Vagina (tissue), 2 donors: ENCODE results near the gene OR51I1. TPM values are rescaled to one million over a fixed set of nuclear protein-coding genes. Genes with fewer than 3 reads are reported as not detected.

Experiments
- DNase-seq, 2 donors: peaks; one replicate each; pipeline ENCODE4 v3.0.0-alpha.2; 2017; ENCODE audit errors: extremely low spot score in 2 of 2
- H3K27ac ChIP-seq: fragments of 200-600 bp; sonication (generic); one replicate; pipeline ENCODE4 v1.5.1; 2019
- H3K27me3 ChIP-seq: fragments of 200-600 bp; sonication (generic); one replicate; pipeline ENCODE4 v1.5.1; 2019
- H3K36me3 ChIP-seq, 2 donors: fragments of 200-600 bp; sonication (generic); one replicate each; pipeline ENCODE4 v1.5.1; 2017 to 2019
- H3K4me1 ChIP-seq: fragments of 200-600 bp; sonication (generic); one replicate; pipeline ENCODE4 v1.5.1; 2019
- H3K4me3 ChIP-seq, 2 donors: fragments of 200-600 bp; sonication (generic); 1 replicate in 1 of 2; 2 replicates in 1 of 2; pipeline ENCODE4 v1.5.1; 2016 to 2019
- H3K9me3 ChIP-seq: fragments of 200-600 bp; sonication (generic); one replicate; pipeline ENCODE4 v1.5.1; 2019
- POLR2A ChIP-seq, 2 donors: fragments of 450-650 bp; IDR thresholded peaks; one replicate each; pipeline ENCODE4 v1.6.1; 2017; ENCODE audit warnings: antibody characterized with exemption in 2 of 2, mild to moderate bottlenecking in 2 of 2, moderate library complexity in 2 of 2
- POLR2AphosphoS5 ChIP-seq, 2 donors: sonication (generic); formaldehyde crosslinking; IDR thresholded peaks; one replicate each; pipeline ENCODE4 v1.9.0; 2017; ENCODE audit warnings: antibody characterized with exemption in 2 of 2, mild to moderate bottlenecking in 2 of 2, low read depth in 1 of 2; ENCODE audit not compliant: insufficient read depth in 1 of 2
- intact Hi-C: fragments of 100-400 bp; cut with DNase I; formaldehyde crosslinking; loops from one replicate; pipeline ENCODE4 v1.15.1; 2023
- total RNA-seq: library from RNA; depleted of rRNA; stranded (reverse); fragments of >200 nt; gene quantifications from one replicate; pipeline ENCODE4 v1.2.3, GENCODE V29; 2016
- TF ChIP-seq, protein P1 (sequence below), 3 experiments: fragments of 450-650 bp in 2 of 3; fragments of 200-600 bp in 1 of 3; sonication (generic) in 1 of 3; IDR thresholded peaks; one replicate each; pipeline ENCODE4 v1.5.1; 2017 to 2019; ENCODE audit warnings: antibody characterized with exemption in 3 of 3, mild to moderate bottlenecking in 2 of 3, moderate library complexity in 2 of 3

Gene OR51I1
- total RNA-seq, 1 donor from 2014 or later = not detected

DNA sequence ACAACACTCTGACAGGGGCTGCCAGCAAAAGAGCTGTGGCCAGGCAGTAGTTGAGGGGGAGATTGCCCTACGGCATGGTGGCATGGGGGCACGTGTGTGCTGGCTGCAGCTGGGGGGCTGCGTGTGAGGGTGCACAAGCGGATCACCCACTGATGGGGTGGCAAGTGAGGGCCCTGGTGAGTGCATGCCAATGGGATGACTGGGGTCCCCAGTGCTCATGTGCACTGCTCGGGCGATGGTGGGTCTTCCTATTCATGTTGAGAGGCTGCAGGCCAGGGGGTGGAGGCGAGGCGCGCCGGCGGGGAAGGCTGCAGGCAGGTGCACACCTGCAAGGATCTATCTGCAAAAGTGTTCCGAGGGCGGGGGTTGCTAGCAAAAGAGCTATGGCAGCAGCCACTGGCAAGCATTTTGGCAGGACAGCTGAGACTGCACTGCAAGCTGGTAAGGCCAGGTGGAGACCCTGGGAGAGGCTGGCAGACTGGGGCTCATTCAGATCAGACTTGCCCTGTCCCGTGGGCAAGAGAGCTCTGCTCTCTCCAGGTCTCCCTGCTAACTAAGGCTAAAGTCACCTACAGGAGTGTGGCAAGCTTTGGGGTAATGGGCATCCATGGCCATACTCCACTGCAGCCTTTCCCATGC is 19.8 kb upstream of the OR51I1 start:
- Histone ChIP-seq H3K27ac (no peak overlapping the region), H3K36me3 (no peaks in the 10 kb centered on the region), H3K27me3 (no peaks in the 10 kb centered on the region), H3K9me3 (no peaks in the 10 kb centered on the region), H3K4me3 (no peak overlapping the region), H3K4me1 (no peaks in the 10 kb centered on the region)
- intact Hi-C loops = no loop called here
- no peak for DNase-seq
- TF ChIP-seq POLR2AphosphoS5 (IDR thresholded peaks at IDR 0.05; ENCODE audit: insufficient read depth in 1 of 2, low read depth in 1 of 2) (no peak), POLR2A (IDR thresholded peaks at IDR 0.05) (no peak)
- TF ChIP-seq, protein P1, sequence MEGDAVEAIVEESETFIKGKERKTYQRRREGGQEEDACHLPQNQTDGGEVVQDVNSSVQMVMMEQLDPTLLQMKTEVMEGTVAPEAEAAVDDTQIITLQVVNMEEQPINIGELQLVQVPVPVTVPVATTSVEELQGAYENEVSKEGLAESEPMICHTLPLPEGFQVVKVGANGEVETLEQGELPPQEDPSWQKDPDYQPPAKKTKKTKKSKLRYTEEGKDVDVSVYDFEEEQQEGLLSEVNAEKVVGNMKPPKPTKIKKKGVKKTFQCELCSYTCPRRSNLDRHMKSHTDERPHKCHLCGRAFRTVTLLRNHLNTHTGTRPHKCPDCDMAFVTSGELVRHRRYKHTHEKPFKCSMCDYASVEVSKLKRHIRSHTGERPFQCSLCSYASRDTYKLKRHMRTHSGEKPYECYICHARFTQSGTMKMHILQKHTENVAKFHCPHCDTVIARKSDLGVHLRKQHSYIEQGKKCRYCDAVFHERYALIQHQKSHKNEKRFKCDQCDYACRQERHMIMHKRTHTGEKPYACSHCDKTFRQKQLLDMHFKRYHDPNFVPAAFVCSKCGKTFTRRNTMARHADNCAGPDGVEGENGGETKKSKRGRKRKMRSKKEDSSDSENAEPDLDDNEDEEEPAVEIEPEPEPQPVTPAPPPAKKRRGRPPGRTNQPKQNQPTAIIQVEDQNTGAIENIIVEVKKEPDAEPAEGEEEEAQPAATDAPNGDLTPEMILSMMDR (IDR thresholded peaks at IDR 0.05) = no peak

DNA sequence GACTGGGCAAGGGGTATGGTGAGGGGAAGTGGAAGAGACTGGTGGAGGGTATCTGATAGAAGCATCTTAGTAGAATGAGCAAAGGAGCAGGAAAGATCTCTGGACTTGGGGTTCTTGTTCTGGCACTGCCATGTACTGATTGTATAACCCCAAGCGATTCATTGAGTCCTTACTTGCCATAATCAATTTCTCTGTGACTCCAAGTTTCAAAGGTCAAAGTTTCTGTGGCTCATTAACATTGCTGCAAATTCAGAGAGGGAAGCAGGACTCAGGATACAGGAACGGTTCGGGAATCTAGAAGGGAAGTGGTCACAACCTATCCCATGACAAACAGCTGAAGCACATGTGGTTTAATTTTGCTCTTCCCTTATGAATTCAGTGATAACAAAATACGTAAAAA is 8.1 kb upstream of the OR51I1 start:
- no peaks in the 10 kb centered on the region for H3K4me1 ChIP-seq
- no peaks in the 10 kb centered on the region for H3K9me3 ChIP-seq
- no peak for TF ChIP-seq POLR2AphosphoS5 (IDR thresholded peaks at IDR 0.05; ENCODE audit: insufficient read depth in 1 of 2, low read depth in 1 of 2)
- no peak for TF ChIP-seq POLR2A (IDR thresholded peaks at IDR 0.05)
- TF ChIP-seq, protein P1 (IDR thresholded peaks at IDR 0.05) = no peak
- DNase-seq = no peak
- intact Hi-C loops = no loop called here
- no peak overlapping the region for H3K27ac ChIP-seq
- H3K27me3 ChIP-seq = no peaks in the 10 kb centered on the region
- no peak overlapping the region for H3K4me3 ChIP-seq
- H3K36me3 ChIP-seq = no peaks in the 10 kb centered on the region

DNA sequence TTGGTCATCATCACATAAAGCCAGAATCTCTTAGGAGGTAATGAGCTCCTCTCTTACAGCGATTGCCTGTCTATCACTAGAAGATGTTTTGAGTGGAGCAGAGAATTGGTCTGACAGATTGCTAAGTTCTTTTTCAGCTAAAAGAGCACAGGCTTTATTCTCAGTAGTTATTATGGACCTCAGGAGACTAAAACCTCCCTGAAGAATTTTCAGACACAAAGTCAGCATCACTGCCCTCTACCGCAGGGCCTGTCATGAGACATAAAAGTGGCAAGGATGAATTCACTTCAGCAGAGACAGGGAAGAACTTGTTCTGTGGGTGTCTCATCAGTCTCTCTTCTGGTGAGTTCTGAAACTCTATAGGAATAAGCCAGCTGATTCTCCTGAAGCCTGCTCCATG is 7.7 kb upstream of the OR51I1 start, which contains the start of gene OR51I2:
TSS of gene OR51I2 (plus strand) at position 301 of the 400 bp plus-strand sequence. CDS start 4,166 bp downstream, outside the sequence.
- intact Hi-C loops = no loop called here
- no peak for DNase-seq
- Histone ChIP-seq H3K4me3 (no peak within 1 kb of the TSS), H3K27me3 (no peaks in the 10 kb centered on the region), H3K36me3 (no peaks in the 10 kb centered on the region), H3K9me3 (no peaks in the 10 kb centered on the region), H3K27ac (no peak within 1 kb of the TSS), H3K4me1 (no peaks in the 10 kb centered on the region)
- TF ChIP-seq POLR2A (IDR thresholded peaks at IDR 0.05) (no peak), POLR2AphosphoS5 (IDR thresholded peaks at IDR 0.05; ENCODE audit: insufficient read depth in 1 of 2, low read depth in 1 of 2) (no peak)
- TF ChIP-seq, protein P1 (IDR thresholded peaks at IDR 0.05) = no peak

DNA sequence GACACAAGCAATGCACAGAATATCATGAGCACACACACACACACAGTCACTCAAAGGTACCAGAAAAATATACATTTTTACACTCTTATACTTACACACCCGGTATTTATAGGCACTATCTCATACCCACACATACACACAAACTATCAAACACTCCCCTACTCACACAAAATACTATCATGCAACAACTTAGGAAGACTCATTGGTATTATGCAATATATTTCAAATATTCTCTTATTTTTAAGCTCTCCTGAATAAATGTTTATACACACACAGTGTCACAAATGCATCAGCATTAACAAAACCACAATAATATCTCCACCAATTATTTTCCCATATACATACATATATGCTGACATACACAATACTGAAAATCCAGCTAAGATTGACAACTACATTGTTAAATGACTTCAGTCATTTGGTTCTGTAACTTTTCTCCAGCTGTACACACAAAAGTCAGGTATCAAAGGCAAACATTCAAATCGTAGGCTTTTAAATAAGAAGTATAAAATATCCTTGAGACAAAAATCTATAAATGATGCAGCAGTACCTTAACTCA is 2.6 kb upstream of the OR51I1 start:
- Histone ChIP-seq H3K36me3 (no peaks in the 10 kb centered on the region), H3K27me3 (no peaks in the 10 kb centered on the region), H3K9me3 (no peaks in the 10 kb centered on the region), H3K4me3 (no peak overlapping the region), H3K4me1 (no peaks in the 10 kb centered on the region), H3K27ac (no peak overlapping the region)
- no peak for DNase-seq
- intact Hi-C loops = no loop called here
- no peak for TF ChIP-seq POLR2A (IDR thresholded peaks at IDR 0.05)
- TF ChIP-seq, protein P1 (IDR thresholded peaks at IDR 0.05) = no peak
- no peak for TF ChIP-seq POLR2AphosphoS5 (IDR thresholded peaks at IDR 0.05; ENCODE audit: insufficient read depth in 1 of 2, low read depth in 1 of 2)

DNA sequence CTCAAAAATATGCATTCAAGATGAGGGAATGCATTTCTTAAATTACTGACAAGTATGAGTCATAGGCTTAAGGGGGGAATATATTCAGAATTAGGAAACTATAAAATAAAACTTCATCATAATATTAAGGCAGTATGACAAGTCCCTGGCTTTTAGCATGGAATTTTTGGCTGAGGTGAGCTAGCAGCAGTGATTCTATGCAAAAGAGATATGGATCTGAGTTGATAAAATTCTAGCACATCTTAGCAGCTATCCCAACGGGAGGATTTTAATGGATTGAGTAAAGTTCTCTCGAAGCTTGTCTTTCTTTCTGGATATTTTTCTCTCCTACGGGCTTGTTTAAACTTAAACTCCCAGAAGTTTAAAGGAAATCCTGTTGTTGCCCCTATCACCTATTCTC is 18.2 kb downstream of the OR51I1 start:
- no peak overlapping the region for H3K27ac ChIP-seq
- H3K9me3 ChIP-seq = no peaks in the 10 kb centered on the region
- intact Hi-C loops = no loop called here
- H3K27me3 ChIP-seq = no peaks in the 10 kb centered on the region
- no peaks in the 10 kb centered on the region for H3K4me1 ChIP-seq
- no peak for DNase-seq
- no peak overlapping the region for H3K4me3 ChIP-seq
- no peaks in the 10 kb centered on the region for H3K36me3 ChIP-seq
- TF ChIP-seq POLR2AphosphoS5 (IDR thresholded peaks at IDR 0.05; ENCODE audit: insufficient read depth in 1 of 2, low read depth in 1 of 2) (no peak), POLR2A (IDR thresholded peaks at IDR 0.05) (no peak)
- TF ChIP-seq, protein P1 (IDR thresholded peaks at IDR 0.05) = no peak
